CD4-positive, alpha-beta T cell (primary cell): ENCODE results near the gene PODXL. TPM values are rescaled to one million over a fixed set of nuclear protein-coding genes. Genes with fewer than 3 reads are reported as not detected.

Experiments
- ATAC-seq: fragments of 200-7000 bp; cut with Tn5 transposase; one replicate; pipeline ENCODE4 v1.10.0; 2022; ENCODE audit warnings: mild to moderate bottlenecking; ENCODE audit not compliant: poor library complexity
- CTCF ChIA-PET: fragments of 350-600 bp; sonication (Branson Sonifier 250); formaldehyde crosslinking; loops from one replicate; lab custom pipeline; 2021; ENCODE audit warnings: antibody characterized with exemption, inconsistent platforms; lab: Charles Lee
- POLR2A ChIA-PET: fragments of 350-600 bp; sonication (Branson Sonifier 250); formaldehyde crosslinking; loops from one replicate; lab custom pipeline; 2021; ENCODE audit warnings: antibody characterized with exemption, inconsistent platforms; lab: Charles Lee
- DNase-seq, 14 experiments: peaks; one replicate each; pipeline ENCODE4 v3.0.0-alpha.2; 2013 to 2020; ENCODE audit warnings: mixed read lengths in 2 of 14
- H3K27ac ChIP-seq, 2 donors: one replicate each; pipeline versions ENCODE4 v1.5.1 to v1.7.0; 2013; ENCODE audit warnings: low read length in 2 of 2, low read depth in 1 of 2, mild to moderate bottlenecking in 1 of 2
- H3K27me3 ChIP-seq, 2 experiments: 1 replicate in 1 of 2; 2 replicates in 1 of 2; pipeline versions ENCODE4 v1.6.1 to v1.7.0; 2013; ENCODE audit warnings: low read length in 2 of 2, control low read depth in 1 of 2, mild to moderate bottlenecking in 1 of 2, moderate library complexity in 1 of 2; ENCODE audit not compliant: insufficient read depth in 2 of 2, control insufficient read depth in 1 of 2
- H3K36me3 ChIP-seq: one replicate; pipeline ENCODE4 v1.6.1; 2013; ENCODE audit warnings: low read length, control low read depth; ENCODE audit not compliant: insufficient read depth
- H3K4me1 ChIP-seq: one replicate; pipeline ENCODE4 v1.6.1; 2013; ENCODE audit warnings: low read length, control low read depth; ENCODE audit not compliant: insufficient read depth
- H3K4me3 ChIP-seq: one replicate; pipeline ENCODE4 v1.5.1; 2013; ENCODE audit warnings: mild to moderate bottlenecking, low read length, moderate library complexity
- H3K9me3 ChIP-seq, 2 experiments: 1 replicate in 1 of 2; 2 replicates in 1 of 2; pipeline versions ENCODE4 v1.6.1 to v1.7.0; 2013; ENCODE audit warnings: low read length in 2 of 2, mild to moderate bottlenecking in 2 of 2, control low read depth in 1 of 2, moderate library complexity in 1 of 2; ENCODE audit not compliant: control insufficient read depth in 1 of 2, insufficient read depth in 1 of 2
- H3K27ac Mint-ChIP-seq: one replicate; pipeline ENCODE4 v1.8.0; 2020; ENCODE audit warnings: mixed read lengths
- H3K27me3 Mint-ChIP-seq: one replicate; pipeline ENCODE4 v1.8.0; 2021; ENCODE audit warnings: mixed read lengths
- H3K36me3 Mint-ChIP-seq: one replicate; pipeline ENCODE4 v1.8.0; 2021; ENCODE audit warnings: low read depth, mixed read lengths
- H3K4me1 Mint-ChIP-seq: one replicate; pipeline ENCODE4 v1.8.0; 2021; ENCODE audit warnings: low read depth, mixed read lengths
- H3K4me3 Mint-ChIP-seq: one replicate; pipeline ENCODE4 v1.8.0; 2020; ENCODE audit warnings: mild to moderate bottlenecking, mixed read lengths
- H3K9me3 Mint-ChIP-seq: one replicate; pipeline ENCODE4 v1.8.0; 2020; ENCODE audit warnings: mixed read lengths
- intact Hi-C, 2 experiments: fragments of 100-400 bp; cut with DNase I in 1 of 2; cut with micrococcal nuclease in 1 of 2; formaldehyde crosslinking; loops; one replicate each; pipeline versions ENCODE4 v1.15.1 to v1.9.0; 2023 to 2025; cut with DNase I, micrococcal nuclease
- total RNA-seq, 174 experiments: library from RNA in 2 of 174; stranded (reverse) in 2 of 174; gene quantifications; one replicate each; pipeline ENCODE4 v1.2.3 and lab custom pipeline; 2021 to 2026
- TF ChIP-seq, protein P1 (sequence below): fragments of 200-600 bp; IDR thresholded peaks from one replicate; pipeline ENCODE4 v1.8.0; 2022; ENCODE audit warnings: antibody characterized with exemption, mild to moderate bottlenecking

The PODXL gene
- total RNA-seq, 2 experiments from 2014 or later = 0.16 to 0.47 TPM

DNA sequence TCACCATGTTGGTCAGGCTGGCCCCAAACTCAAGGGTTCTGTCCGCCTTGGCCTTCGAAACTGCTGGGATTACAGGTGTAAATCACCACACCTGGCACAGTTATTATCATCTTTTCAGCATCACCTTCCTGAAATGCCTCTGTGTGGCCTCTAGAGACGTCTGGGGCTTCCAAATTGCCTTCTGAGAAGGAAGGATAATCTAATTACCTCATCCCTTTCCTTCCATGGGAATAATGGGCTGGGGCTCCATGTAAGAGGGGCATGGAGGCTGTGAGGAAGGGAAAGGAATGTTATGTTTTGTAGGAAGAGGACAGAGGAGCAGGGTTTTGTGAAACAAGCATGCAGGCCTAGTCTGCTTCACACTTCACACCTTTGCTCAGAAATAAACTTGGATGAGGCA lies 22.2 kb upstream of the PODXL start:
- Mint-ChIP-seq H3K36me3 (no peaks in the 10 kb centered on the region), H3K9me3 (no peaks in the 10 kb centered on the region), H3K4me1 (no peaks in the 10 kb centered on the region), H3K27ac (no peak overlapping the region), H3K27me3 (no peaks in the 10 kb centered on the region), H3K4me3 (no peak overlapping the region)
- Histone ChIP-seq H3K4me1 (no peaks in the 10 kb centered on the region), H3K36me3 (no peaks in the 10 kb centered on the region), H3K4me3 (no peak overlapping the region), H3K27ac (no peak overlapping the region), H3K9me3 (no peaks in the 10 kb centered on the region), H3K27me3 (peaks cover 0 to 4% of the 10 kb centered on the region in 2 experiments)
- no peak for ATAC-seq
- CTCF ChIA-PET = no interaction called here
- TF ChIP-seq, protein P1, sequence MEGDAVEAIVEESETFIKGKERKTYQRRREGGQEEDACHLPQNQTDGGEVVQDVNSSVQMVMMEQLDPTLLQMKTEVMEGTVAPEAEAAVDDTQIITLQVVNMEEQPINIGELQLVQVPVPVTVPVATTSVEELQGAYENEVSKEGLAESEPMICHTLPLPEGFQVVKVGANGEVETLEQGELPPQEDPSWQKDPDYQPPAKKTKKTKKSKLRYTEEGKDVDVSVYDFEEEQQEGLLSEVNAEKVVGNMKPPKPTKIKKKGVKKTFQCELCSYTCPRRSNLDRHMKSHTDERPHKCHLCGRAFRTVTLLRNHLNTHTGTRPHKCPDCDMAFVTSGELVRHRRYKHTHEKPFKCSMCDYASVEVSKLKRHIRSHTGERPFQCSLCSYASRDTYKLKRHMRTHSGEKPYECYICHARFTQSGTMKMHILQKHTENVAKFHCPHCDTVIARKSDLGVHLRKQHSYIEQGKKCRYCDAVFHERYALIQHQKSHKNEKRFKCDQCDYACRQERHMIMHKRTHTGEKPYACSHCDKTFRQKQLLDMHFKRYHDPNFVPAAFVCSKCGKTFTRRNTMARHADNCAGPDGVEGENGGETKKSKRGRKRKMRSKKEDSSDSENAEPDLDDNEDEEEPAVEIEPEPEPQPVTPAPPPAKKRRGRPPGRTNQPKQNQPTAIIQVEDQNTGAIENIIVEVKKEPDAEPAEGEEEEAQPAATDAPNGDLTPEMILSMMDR = no peak
- POLR2A ChIA-PET = no interaction called here
- no peak for DNase-seq
- intact Hi-C loops = no loop called here

DNA sequence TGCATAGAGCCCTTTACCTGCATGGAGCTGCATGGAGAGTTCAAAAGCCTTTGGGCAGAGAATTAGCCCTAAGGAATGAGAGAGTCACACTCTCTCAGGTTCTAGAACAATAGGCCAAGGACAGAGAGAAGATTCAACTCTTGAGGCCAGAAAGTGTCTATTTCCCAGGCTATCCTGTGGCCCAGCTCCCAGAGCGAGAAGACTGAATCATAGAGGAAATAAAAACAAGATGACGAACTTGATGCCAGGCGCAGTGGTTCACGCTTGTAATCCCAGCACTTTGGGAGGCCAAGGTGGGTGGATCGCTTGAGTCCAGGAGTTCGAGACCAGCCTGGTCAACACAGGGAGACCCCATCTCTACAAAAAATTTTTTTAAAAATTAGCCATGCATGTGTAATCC lies 18.3 kb upstream of the PODXL start:
- H3K27me3 Mint-ChIP-seq = no peaks in the 10 kb centered on the region
- TF ChIP-seq, protein P1 = no peak
- H3K4me1 ChIP-seq = no peaks in the 10 kb centered on the region
- H3K4me1 Mint-ChIP-seq = no peaks in the 10 kb centered on the region
- no peak overlapping the region for H3K27ac ChIP-seq
- ATAC-seq = no peak
- ChIA-PET POLR2A (no interaction called here), CTCF (no interaction called here)
- H3K4me3 ChIP-seq = no peak overlapping the region
- no peaks in the 10 kb centered on the region for H3K9me3 ChIP-seq
- H3K9me3 Mint-ChIP-seq = no peaks in the 10 kb centered on the region
- H3K36me3 Mint-ChIP-seq = no peaks in the 10 kb centered on the region
- intact Hi-C loops = no loop called here
- no peaks in the 10 kb centered on the region for H3K27me3 ChIP-seq
- no peak overlapping the region for H3K4me3 Mint-ChIP-seq
- H3K27ac Mint-ChIP-seq = no peak overlapping the region
- DNase-seq = no peak
- H3K36me3 ChIP-seq = no peaks in the 10 kb centered on the region

DNA sequence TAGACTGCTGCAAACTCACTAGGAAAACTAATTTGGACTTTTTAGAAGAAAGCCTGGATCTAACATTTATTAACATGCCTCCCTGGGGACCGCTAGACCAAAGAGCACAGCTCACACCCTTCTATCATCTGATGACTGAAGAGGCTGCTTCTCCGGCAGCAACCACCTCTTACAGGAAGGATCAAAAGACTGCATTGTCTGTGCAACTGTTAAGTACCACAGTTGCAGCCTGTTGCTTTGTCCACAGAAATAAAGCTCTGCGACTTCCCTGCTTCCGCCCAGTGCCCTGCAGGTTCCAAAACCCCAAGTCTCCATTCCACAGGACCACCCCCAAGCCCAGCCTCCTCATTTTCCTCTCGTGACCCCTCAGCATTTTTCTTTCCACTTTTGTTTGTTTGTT lies 14.0 kb upstream of the PODXL start:
- intact Hi-C loops = no loop called here
- Mint-ChIP-seq H3K4me3 (no peak overlapping the region), H3K36me3 (no peaks in the 10 kb centered on the region), H3K27ac (no peak overlapping the region), H3K4me1 (no peaks in the 10 kb centered on the region), H3K9me3 (no peaks in the 10 kb centered on the region), H3K27me3 (no peaks in the 10 kb centered on the region)
- Histone ChIP-seq H3K27me3 (no peaks in the 10 kb centered on the region), H3K36me3 (no peaks in the 10 kb centered on the region), H3K4me1 (no peaks in the 10 kb centered on the region), H3K9me3 (no peaks in the 10 kb centered on the region), H3K27ac (no peak overlapping the region), H3K4me3 (no peak overlapping the region)
- TF ChIP-seq, protein P1 = no peak
- CTCF ChIA-PET = no interaction called here
- ATAC-seq (no peak), DNase-seq (no peak)
- POLR2A ChIA-PET = no interaction called here
